Measurements from ENCODE around the gene RACGAP1.
A peak's percentile ranks its signal among the peaks of the same experiment; 100 is the strongest.
"Not testable (repeated sequence)": the region's sequence is repeated elsewhere in the genome, so short reads cannot be mapped to it uniquely, and the experiment has no call there.

RACGAP1 gene

DNA sequence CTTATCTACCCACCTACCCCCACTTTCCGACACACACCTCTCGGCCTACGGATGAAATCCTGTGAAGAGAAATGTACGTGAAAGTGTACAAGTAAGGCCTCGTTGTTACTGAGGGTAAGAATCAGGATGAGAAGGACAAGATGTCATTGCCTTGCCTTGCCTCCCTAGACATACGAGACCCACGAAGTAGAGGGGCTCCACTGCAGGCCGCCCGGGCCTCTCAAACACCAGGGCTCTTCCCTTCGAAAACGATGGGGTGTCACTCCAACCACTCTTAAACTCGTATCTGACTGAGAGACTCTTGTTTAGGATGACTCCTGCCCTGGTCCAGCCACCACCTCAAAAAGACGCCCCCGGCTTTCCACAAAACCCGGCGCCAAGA lies 498 bp downstream of the RACGAP1 start:
- DNase-seq: no peak

DNA sequence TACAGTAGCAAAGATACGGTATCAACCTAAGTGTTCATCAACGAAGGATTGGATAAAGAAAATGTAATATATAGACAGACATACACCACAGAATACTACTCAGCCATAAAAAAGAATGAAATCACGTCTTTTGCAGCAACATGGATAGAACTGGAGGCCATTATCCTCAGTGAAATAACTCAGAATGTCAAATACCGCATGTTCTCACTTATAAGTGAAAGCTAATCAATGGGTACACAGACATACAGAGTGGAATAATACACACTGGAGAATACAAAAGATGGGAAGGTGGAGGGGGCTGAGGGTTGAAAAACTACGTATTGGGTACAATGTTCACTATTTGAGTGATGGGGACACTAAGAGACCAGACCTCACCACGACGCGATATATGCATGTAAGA lies 1.1 kb downstream of the RACGAP1 start:
- DNase-seq: no peak

DNA sequence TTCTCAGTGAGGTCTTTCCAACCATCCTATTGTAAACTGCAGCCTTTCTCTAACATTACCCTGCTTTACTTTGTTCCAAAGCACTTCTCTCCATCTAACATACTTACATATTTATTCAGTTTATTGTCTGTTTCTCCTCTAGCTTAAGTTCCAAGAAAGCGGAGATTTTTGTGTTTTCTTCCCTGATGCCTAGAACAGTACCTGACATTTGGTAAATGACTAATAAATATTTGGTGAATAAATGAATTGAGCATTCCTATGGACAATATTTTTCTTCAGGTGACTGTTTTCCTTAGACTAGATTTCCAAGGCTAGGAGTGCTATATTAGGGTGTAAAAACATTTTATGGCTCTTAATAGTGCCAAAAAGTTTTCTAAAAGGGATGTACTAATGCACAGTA lies 2.4 kb downstream of the RACGAP1 start:
- no peak for DNase-seq

DNA sequence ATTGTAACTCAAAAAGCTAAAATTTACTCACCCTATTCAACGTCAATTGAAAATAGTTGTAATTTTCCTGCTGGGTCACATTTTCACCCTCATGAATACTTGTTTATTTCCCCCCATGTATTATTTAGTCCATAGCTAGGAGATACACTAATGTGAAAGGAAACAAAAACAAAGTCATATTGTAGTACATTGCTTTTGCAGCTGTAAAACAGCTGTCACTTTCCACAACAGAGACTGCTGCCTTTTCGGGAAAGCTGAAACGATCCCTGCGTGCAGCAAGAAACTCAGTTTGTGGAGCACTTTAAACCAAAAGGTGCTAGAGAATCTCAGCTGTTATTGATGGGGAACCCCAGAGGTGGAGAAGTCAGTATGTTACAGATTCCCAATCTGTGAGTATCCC lies 4.3 kb downstream of the RACGAP1 start:
- no peak for DNase-seq

DNA sequence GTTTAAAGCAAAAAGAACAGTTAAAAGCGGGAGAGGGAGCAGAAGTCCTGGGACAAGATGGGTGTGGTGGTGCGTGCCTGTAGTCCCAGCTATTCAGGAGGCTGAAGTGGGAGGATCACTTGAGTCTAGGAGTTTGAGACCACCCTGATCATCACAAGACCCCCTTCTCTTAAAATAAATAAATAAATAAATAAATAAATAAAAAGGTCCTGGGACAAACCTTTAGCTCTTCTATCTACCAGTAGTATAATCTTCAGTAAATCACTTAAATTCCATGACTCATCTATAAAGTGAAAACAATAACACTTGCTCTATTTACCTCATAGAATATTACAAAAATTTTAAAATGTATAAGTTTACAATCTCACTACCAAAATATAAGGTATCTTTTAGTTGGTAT lies 5.8 kb downstream of the RACGAP1 start:
- DNase-seq: no peak

DNA sequence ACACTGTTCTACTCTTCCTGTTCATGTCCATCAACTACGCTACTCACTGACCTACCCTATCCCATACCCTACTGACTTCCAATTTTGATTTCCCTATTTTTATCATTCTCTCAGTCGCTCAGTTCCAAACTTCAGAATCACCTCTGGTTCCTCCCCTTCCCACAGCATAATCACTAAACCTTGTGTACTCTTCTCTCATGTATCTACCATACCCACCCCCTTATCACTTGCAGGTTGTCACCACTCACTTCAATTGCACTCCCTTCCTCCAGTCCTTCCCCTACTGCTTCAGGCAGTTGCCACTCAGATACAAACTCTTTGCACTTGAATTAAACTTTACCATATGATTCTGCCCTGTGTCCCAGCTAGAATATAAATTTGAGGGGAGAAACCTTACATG lies 6.3 kb downstream of the RACGAP1 start:
- no peak for DNase-seq

DNA sequence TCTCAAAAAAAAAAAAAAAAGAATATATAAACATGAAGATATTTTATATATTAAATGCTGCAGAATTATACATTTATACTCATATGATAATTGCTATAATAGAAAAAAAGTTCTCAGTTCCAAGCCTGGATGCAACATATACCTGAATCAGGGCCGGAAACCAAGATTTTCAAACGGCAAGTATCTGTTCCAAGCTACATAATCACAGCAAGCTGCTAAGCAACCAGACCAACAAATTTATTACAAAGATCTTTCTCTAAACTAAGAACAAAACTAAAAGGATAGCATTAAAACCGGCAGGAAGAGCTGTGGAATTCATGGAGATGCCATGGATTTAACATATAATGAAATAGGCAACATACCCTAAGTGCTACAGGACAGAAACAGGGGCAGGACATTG lies 7.1 kb downstream of the RACGAP1 start:
- DNase-seq: no peak

- DNase-seq: no peak
Measured at GRCh38 chr12:50017641-50018040, 7.7 kb downstream of the RACGAP1 start.

- DNase-seq: no peak
Measured at GRCh38 chr12:50016501-50017475, 8.5 kb downstream of the RACGAP1 start.

DNA sequence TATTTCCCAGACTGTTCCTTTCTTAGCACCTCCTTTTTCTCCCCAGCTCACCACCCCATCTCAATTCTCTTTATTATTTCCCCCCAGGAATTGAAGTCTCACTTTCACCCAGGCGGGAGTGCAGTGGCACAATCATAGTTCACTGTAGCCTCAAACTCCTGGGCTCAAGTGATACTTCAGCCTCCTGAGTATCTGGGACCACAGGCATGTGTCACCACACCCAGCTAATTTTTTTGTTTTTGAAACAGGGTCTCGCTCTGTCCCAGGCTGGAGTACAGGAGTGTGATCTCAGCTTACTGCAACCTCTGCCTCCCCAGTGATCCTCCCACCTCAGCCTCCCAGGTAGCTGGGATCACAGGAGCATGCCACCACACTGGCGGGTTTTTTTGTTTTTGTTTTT lies 11.0 kb downstream of the RACGAP1 start:
- DNase-seq: no peak

GRCh38 chr12:50013361-50014147 lies 11.7 kb downstream of the RACGAP1 start:
- no peak for DNase-seq

DNA sequence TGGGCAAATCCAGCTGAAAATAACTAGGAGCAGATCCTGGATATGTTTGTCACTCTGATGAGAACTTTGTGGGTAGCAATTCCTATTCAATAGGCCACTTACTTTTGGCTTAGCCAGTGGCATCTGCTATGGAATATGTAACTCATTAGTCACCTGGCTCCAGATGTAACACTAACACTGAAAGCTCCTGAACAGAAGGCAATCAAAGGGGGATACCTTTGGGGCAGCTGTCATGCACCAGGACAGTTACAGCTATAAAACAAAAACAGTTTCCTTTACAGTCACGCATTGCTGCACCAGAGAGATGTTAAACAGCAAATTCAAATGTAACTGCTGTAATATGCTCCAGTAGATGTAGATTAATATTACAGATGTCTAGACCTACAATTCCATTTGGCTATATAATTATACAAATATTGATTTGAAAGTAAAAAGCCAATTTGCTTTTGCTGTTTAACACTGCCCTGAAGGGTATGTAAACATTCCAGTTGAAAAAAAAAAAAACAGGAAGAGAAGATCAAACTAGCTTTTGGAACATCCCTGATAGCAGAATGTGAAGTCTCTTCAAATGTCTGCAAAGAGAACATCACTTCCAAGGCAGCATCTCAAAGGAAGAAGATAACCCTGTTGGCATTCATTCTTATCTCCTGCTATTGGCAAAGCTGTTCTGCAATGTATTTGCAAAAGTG lies 18.4 kb downstream of the RACGAP1 start:
- DNase-seq: peak; percentile 69

- DNase-seq: no peak
Measured at GRCh38 chr12:50006280-50006679, 19.0 kb downstream of the RACGAP1 start.

GRCh38 chr12:50005175-50005574 lies 20.1 kb downstream of the RACGAP1 start:
- DNase-seq: no peak

GRCh38 chr12:50004696-50005095 lies 20.6 kb downstream of the RACGAP1 start:
- no peak for DNase-seq

DNA sequence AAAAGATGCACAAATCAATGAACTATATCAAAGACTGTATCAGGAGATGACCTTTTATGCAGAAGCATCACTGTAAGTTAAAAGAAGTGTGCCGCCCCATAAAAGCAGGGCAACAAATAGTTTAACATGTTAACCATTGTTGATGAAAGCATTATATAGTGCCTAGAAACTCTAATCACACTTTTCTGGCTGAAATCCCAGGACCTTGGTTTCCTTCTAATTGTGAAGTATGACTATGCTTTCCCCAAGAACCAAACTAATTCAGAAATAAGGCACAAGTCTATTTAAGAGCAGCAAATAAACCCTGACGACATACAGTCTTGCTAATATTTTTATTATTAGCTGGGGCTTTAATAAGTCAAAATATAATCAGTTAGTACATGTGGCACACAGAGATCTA lies 21.7 kb downstream of the RACGAP1 start:
- no peak for DNase-seq

GRCh38 chr12:49998453-49998852 lies 26.8 kb downstream of the RACGAP1 start:
- DNase-seq: no peak

DNA sequence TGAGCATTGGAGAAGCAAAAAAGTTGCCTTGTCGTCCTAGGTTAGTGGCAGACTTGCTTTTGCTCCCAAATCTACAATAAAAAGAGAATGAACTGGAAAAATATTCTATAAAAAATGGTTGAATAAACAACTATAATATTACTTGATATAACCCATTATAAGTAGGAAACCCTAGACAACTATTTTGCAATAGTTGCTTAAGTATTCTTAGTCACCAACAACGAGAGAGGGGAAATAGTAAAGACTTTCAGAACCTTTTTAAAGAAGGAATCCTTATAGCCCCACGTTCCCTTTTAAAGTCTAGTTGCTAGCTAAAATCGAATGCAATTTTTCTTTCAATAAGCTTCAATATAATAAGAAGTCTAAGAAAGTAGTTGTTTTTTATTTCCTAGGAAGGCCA lies 35.0 kb downstream of the RACGAP1 start:
- DNase-seq: no peak

GRCh38 chr12:49989400-49989799 lies 35.9 kb downstream of the RACGAP1 start:
- DNase-seq: not testable (repeated sequence)

DNA sequence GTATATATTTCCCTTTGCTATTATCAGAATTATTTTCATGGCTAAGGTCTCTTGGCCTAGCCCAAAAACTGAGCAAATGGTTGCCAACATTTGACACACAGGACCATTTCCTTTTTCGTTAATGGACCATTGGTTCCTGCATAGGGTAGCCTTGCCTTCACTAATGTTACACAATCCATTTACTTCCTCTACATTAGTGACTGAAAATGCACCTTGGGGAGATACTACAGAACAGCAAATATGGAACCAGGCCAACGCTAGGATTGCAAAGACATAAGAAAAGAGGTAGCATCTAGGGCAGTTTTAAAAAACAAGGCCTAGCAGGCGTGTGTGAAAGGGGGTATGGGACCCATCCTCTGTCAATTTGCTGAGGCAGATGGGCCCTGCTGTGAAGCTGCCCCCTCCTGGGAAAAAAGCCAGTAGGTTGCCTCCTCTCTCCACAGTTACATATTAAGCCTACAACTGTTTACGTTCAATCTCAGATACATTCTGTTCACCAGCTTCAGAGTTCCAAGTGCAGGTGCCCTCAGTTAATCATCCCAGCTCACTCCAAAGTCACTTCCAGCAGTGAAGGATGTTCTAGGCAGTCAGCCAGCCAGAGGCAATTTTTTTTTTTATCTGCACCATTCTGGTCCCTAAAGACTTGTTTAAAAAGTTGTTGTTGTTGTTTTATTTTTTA lies 37.5 kb downstream of the RACGAP1 start:
- peak; percentile 96 for DNase-seq

GRCh38 chr12:49986476-49986875 lies 38.8 kb downstream of the RACGAP1 start:
- DNase-seq: not testable (repeated sequence)

GRCh38 chr12:49985981-49986380 lies 39.3 kb downstream of the RACGAP1 start:
- DNase-seq: no peak

Measured in NCI-H1694 treated with DMSO at 0.1 percent for 48 hours (cell line).